ENCODE data around the gene SRPX2. TPM values are rescaled to one million over a fixed set of nuclear protein-coding genes. Genes with fewer than 3 reads are reported as not detected.

The SRPX2 gene
- total RNA-seq, 1 experiment from 2014 or later: 77.8 TPM

- Histone ChIP-seq H2AFZ (no peak overlapping the region), H3K36me3 (ENCODE audit: low read depth) (no peaks in the 10 kb centered on the region), H3K79me2 (ENCODE audit: low read depth) (no peaks in the 10 kb centered on the region), H3K4me1 (replicated peaks; ENCODE audit: insufficient read depth) (peaks cover 22% of the 10 kb centered on the region), H3K4me3 (no peak overlapping the region), H3F3A (ENCODE audit: insufficient read depth, low read depth) (peaks cover 9% of the 10 kb centered on the region; the same call in 1 of the 2 replicates), H3K27ac (0 out of 2 replicates have a peak overlapping the region, but pooled peaks have one; percentile 26), H3K4me2 (no peak overlapping the region), H3K9me2 (ENCODE audit: insufficient read depth) (no peaks in the 10 kb centered on the region), H3K9me3 (ENCODE audit: insufficient read depth, low read depth) (no peaks in the 10 kb centered on the region), H3K27me3 (ENCODE audit: insufficient read depth, low read depth) (no peaks in the 10 kb centered on the region), H4K20me1 (ENCODE audit: insufficient read depth) (no peaks in the 10 kb centered on the region)
- TF ChIP-seq EZH2 (IDR thresholded peaks at IDR 0.05; ENCODE audit: low read depth): no peak
- TF ChIP-seq CTCF (conservative IDR thresholded peaks at IDR 0.05): no peak
- intact Hi-C loops (cut with micrococcal nuclease; ENCODE audit: unreplicated experiment): loop anchor here (5.0 kb wide), 1 partner anchor 51 kb away; no protein-coding TSS in a partner anchor
- ChIA-PET POLR2A (ENCODE audit: unreplicated experiment) (no interaction called here), CTCF (interaction anchor here (1.0 kb wide), 1 partner anchor 9 kb away, joined by 3 read pairs; no protein-coding TSS in a partner anchor)
- DNase-seq: peak in 1 of 2 experiments; percentile 58
- no TSS peak for BruUV-seq (replicated peaks)
Measured at GRCh38 chrX:100695991-100696390, 52.0 kb downstream of the SRPX2 start.

- no peak overlapping the region for H3K27ac ChIP-seq
- POLR2A ChIA-PET (ENCODE audit: unreplicated experiment): no interaction called here
Measured at GRCh38 chrX:100696699-100697351, 52.8 kb downstream of the SRPX2 start.

GRCh38 chrX:100698551-100698950 lies 54.6 kb downstream of the SRPX2 start:
- H3K79me2 ChIP-seq (ENCODE audit: low read depth): no peaks in the 10 kb centered on the region
- intact Hi-C loops (cut with micrococcal nuclease; ENCODE audit: unreplicated experiment): loop anchor here (5.0 kb wide), 1 partner anchor 49 kb away; no protein-coding TSS in a partner anchor
- TF ChIP-seq CTCF (conservative IDR thresholded peaks at IDR 0.05) (no peak), EZH2 (IDR thresholded peaks at IDR 0.05; ENCODE audit: low read depth) (no peak)
- H3K9me3 ChIP-seq (ENCODE audit: insufficient read depth, low read depth): no peaks in the 10 kb centered on the region
- no TSS peak for BruUV-seq (replicated peaks)
- H2AFZ ChIP-seq: no peak overlapping the region
- no peak overlapping the region for H3K4me2 ChIP-seq
- H3K27me3 ChIP-seq (ENCODE audit: insufficient read depth, low read depth): no peaks in the 10 kb centered on the region
- H3K4me1 ChIP-seq (replicated peaks; ENCODE audit: insufficient read depth): peaks cover 21% of the 10 kb centered on the region
- CTCF ChIA-PET: no interaction called here
- no peak overlapping the region for H3K27ac ChIP-seq
- H4K20me1 ChIP-seq (ENCODE audit: insufficient read depth): no peaks in the 10 kb centered on the region
- H3F3A ChIP-seq (ENCODE audit: insufficient read depth, low read depth): 0 out of 2 replicates have a peak, but pooled peaks cover 8% of the 10 kb centered on the region
- no peak for DNase-seq
- H3K4me3 ChIP-seq: no peak overlapping the region
- POLR2A ChIA-PET (ENCODE audit: unreplicated experiment): no interaction called here
- H3K9me2 ChIP-seq (ENCODE audit: insufficient read depth): no peaks in the 10 kb centered on the region
- no peaks in the 10 kb centered on the region for H3K36me3 ChIP-seq (ENCODE audit: low read depth)

More at GRCh38 chrX:100696699-100697351, 52.8 kb downstream of the SRPX2 start:
- CTCF ChIA-PET: interaction anchor here (0.7 to 1.0 kb wide), 2 partner anchors 10 to 65 kb away, joined by 3 read pairs; no protein-coding TSS in a partner anchor
- H3K4me1 ChIP-seq (replicated peaks; ENCODE audit: insufficient read depth): peaks cover 21% of the 10 kb centered on the region
- no peaks in the 10 kb centered on the region for H3K9me2 ChIP-seq (ENCODE audit: insufficient read depth)
- H3K79me2 ChIP-seq (ENCODE audit: low read depth): no peaks in the 10 kb centered on the region
- H4K20me1 ChIP-seq (ENCODE audit: insufficient read depth): no peaks in the 10 kb centered on the region
- no peak for DNase-seq
- no TSS peak for BruUV-seq (replicated peaks)
- intact Hi-C loops (cut with micrococcal nuclease; ENCODE audit: unreplicated experiment): loop anchor here (5.0 kb wide), 1 partner anchor 50 kb away; no protein-coding TSS in a partner anchor
- no peak overlapping the region for H2AFZ ChIP-seq
- TF ChIP-seq CTCF (conservative IDR thresholded peaks at IDR 0.05) (no peak), EZH2 (IDR thresholded peaks at IDR 0.05; ENCODE audit: low read depth) (no peak)
- H3F3A ChIP-seq (ENCODE audit: insufficient read depth, low read depth): 0 out of 2 replicates have a peak, but pooled peaks cover 8% of the 10 kb centered on the region
- H3K4me2 ChIP-seq: no peak overlapping the region
- no peak overlapping the region for H3K4me3 ChIP-seq
- no peaks in the 10 kb centered on the region for H3K27me3 ChIP-seq (ENCODE audit: insufficient read depth, low read depth)
- H3K36me3 ChIP-seq (ENCODE audit: low read depth): no peaks in the 10 kb centered on the region
- no peaks in the 10 kb centered on the region for H3K9me3 ChIP-seq (ENCODE audit: insufficient read depth, low read depth)

All from PC-9 (cell line).